SJCRH30 (cell line): Measurements from ENCODE around the gene LYPD4. TPM values are rescaled to one million over a fixed set of nuclear protein-coding genes. Genes with fewer than 3 reads are reported as not detected.
"Not testable (repeated sequence)": the region's sequence is repeated elsewhere in the genome, so short reads cannot be mapped to it uniquely, and the experiment has no call there.

Source experiments
- DNase-seq, 2 experiments: peaks; one replicate each; pipeline ENCODE4 v3.0.0-alpha.2; 2015 to 2020
- H3K27ac ChIP-seq: fragments of 250-450 bp; sonication (Bioruptor Pico); 2 replicates; pipeline ENCODE4 v1.5.1; 2020; ENCODE audit warnings: mild to moderate bottlenecking, moderate library complexity
- H3K27me3 ChIP-seq: fragments of 250-450 bp; sonication (Bioruptor Pico); 2 replicates; pipeline ENCODE4 v1.5.1; 2020; ENCODE audit warnings: mild to moderate bottlenecking, moderate library complexity
- H3K36me3 ChIP-seq: fragments of 250-450 bp; sonication (Bioruptor Pico); 2 replicates; pipeline ENCODE4 v1.5.1; 2020; ENCODE audit warnings: mild to moderate bottlenecking, moderate library complexity
- H3K4me1 ChIP-seq: fragments of 250-450 bp; sonication (Bioruptor Pico); 2 replicates; pipeline ENCODE4 v1.5.1; 2020; ENCODE audit warnings: mild to moderate bottlenecking, moderate library complexity
- H3K4me3 ChIP-seq: fragments of 250-450 bp; sonication (Bioruptor Pico); 2 replicates; pipeline ENCODE4 v1.5.1; 2020; ENCODE audit warnings: mild to moderate bottlenecking, moderate library complexity
- H3K9me3 ChIP-seq: fragments of 250-450 bp; sonication (Bioruptor Pico); replicated peaks from 2 replicates; pipeline ENCODE4 v1.5.1; 2020; ENCODE audit warnings: mild to moderate bottlenecking, moderate library complexity
- total RNA-seq: library from RNA; depleted of rRNA; stranded (reverse); fragments of >200 nt; shearing (Covaris generic); gene quantifications from 2 replicates; pipeline ENCODE4 v1.2.3, GENCODE V29; 2014; rRNA removed

Gene LYPD4
- total RNA-seq, 1 experiment from 2014 or later = not detected

DNA sequence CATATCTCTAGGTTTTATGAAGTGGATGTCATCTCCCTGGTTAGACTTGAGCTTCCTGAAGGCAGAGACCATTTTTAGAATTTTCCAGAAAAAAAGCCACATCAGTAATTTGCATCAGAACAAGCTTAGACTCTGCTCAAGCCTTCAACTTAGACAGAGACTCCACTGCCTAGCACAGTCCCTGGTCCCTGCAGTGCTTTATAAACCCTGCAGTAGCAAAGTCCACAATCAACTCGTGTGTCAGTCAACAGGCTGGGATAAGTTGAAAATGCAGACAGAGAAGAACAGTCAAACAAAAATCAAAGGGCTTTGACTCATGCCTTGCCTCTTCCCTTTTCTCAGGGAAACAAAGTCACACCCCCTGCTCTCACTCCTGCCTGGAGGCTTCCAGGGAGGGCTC is 56.0 kb downstream of the LYPD4 start:
- peaks cover 43% of the 10 kb centered on the region for H3K27me3 ChIP-seq
- not testable (repeated sequence) for H3K36me3 ChIP-seq, H3K27ac ChIP-seq, H3K9me3 ChIP-seq, DNase-seq, H3K4me3 ChIP-seq, H3K4me1 ChIP-seq

Other genes starting within 250 kb of the LYPD4 start
- gene CEACAM4, start 217.6 kb downstream of the LYPD4 start, total RNA-seq = not detected in 2 replicates
- not detected in 2 replicates for gene CEACAM7, start 156.4 kb downstream of the LYPD4 start, total RNA-seq
- gene CEACAM5, start 136.1 kb downstream of the LYPD4 start, total RNA-seq = not detected in 2 replicates
- gene CEACAM6, start 89.2 kb downstream of the LYPD4 start, total RNA-seq = not detected in 2 replicates
- not detected in 2 replicates for gene CEACAM3, start 48.1 kb downstream of the LYPD4 start, total RNA-seq
- not detected in 2 replicates for gene DMRTC2, start 359 bp upstream of the LYPD4 start, total RNA-seq
- 2,068 and 2,616 TPM in 2 replicates for gene RPS19, start 15.6 kb upstream of the LYPD4 start, total RNA-seq
- gene CD79A, start 32.6 kb upstream of the LYPD4 start, total RNA-seq = 0.61 TPM in 1 of 2 replicates, not detected in the other
- gene ARHGEF1, start 38.5 kb upstream of the LYPD4 start, total RNA-seq = 52.4 and 53.8 TPM in 2 replicates
- gene ERFL, start 83.8 kb upstream of the LYPD4 start, total RNA-seq = not detected in 2 replicates
- 106 and 129 TPM in 2 replicates for gene RABAC1, start 114.6 kb upstream of the LYPD4 start, total RNA-seq
- gene ATP1A3, start 149.5 kb upstream of the LYPD4 start, total RNA-seq = 11.2 and 12.1 TPM in 2 replicates
- 10.3 and 10.5 TPM in 2 replicates for gene GRIK5, start 225.5 kb upstream of the LYPD4 start, total RNA-seq
- 31.1 and 31.5 TPM in 2 replicates for gene ZNF574, start 231.5 kb upstream of the LYPD4 start, total RNA-seq